ENCODE measurements around the gene SIGLEC1.

The SIGLEC1 gene

DNA sequence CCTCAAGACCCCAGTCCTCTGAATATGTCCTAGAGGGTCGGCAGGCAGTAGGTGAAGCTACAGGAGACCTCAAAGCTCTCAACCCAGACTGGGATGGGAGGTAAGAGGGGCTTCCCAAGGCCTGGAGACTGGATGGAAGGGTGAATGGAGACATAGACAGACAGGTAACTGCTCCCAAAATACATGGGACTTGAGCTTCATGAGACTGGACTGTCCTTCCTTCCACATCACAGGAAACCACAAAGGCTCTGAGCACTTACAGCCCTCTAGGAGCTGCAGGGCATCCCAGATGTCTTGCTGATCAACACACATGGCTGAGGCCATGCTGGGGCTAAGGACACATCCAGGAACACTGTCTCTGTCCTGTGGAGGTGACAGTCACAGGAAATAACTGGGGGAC, 31.6 kb upstream of the SIGLEC1 start:
- no peak for DNase-seq

DNA sequence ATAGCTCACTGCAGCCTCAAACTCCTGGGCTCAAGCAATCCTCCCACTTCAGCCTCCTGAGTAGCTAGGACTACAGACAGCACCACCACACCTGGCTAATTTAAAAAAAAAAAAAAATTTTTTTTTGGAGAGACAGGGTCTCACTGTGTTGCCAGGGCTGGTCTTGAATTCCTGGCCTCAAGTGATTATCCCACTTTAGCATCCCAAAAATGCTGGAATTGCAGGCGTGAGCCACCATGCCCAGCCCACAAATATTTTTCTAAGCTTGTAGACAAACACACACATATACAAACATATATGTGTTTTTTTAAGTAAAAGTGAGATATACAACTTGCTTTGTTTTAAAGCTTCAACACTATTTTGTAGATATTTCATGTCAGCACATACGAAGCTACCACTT, 30.9 kb upstream of the SIGLEC1 start:
- no peak for DNase-seq

DNA sequence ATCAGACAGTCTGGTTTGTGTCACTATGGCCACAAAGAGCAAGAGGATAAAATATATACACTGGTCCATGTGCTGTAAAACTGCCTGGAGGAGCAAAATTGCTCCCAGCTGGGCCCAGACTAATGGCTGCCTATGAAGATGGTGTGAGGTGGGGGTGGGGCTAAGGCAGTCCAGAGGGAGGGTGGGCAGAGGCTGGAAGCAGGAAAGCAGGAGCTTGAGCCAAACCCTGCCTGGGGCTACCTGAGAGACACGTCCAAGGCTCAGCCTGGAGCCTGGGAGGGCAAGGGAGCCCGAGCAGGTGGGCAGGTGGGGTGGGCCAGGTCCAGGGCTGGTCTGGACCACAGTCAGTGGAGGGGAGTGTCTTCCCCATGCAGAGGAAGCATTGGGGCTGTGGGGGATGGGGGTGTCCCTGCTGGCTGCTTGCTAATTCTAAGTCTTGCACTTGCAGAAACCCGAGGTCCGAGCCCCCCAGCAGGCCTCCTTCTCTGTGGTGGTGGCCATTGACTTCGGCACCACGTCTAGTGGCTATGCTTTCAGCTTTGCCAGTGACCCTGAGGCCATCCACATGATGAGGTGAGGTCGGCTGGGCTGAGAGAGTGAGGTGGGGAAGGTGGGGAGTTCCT, 29.5 kb upstream of the SIGLEC1 start:
- no peak for DNase-seq

DNA sequence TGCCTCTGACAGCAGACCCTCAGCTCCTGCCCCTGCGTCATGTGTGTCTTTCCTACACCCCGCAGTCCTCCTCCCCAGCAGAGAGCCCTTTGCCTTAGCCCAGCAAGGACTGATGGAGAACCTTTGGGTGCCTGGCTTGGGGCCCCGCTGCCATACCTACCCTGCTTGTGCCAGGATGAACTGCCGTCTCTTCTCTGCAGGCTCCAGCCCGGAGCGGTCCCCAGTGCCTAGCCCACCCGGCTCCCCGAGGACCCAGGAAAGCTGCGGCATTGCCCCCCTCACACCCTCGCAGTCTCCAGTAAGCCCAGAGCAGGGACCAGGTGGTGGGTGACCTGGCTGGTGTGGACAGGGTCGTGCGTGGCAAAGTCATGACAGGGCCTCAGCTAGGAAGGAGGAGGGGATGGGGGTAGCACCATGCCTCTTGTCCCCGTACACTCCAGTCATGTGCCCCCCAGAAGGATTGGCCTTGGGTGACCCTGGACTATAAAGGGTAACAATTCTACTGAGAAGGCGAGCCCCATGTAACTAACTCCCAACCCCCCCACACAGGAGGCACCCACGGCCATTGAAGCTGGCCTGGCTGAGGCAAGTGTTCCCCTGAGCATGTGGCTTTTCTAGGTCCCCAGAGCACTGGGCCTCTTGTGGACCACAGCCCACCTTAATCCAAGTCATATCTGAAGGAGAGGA, 28.4 kb upstream of the SIGLEC1 start:
- no peak for DNase-seq

DNA sequence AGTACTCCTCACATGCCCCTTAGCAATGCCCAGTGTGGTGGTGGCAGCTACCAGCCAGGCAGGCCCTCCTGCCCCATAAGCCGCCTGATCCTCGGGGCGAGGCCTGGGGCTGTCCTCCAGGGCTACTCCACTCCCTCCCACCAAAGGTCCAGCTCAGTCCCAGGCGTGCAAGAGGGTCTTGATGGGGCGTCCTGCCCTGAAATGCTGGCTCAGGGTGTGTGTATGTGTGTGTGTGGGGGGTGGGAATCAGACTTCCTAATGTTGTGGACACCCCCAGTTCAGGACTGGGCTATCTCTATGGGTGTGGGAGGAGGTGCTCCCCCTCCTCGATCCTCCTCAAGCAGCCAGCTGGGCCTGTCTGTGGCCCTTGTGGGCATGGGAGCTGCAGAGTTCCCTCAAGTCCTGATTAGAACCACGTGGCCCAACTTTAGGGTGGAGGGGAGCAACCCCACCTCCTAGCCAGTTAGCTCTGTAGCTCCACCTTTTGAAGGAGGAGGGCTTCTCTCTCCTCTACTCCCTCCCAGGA, 27.6 kb upstream of the SIGLEC1 start:
- no peak for DNase-seq

DNA sequence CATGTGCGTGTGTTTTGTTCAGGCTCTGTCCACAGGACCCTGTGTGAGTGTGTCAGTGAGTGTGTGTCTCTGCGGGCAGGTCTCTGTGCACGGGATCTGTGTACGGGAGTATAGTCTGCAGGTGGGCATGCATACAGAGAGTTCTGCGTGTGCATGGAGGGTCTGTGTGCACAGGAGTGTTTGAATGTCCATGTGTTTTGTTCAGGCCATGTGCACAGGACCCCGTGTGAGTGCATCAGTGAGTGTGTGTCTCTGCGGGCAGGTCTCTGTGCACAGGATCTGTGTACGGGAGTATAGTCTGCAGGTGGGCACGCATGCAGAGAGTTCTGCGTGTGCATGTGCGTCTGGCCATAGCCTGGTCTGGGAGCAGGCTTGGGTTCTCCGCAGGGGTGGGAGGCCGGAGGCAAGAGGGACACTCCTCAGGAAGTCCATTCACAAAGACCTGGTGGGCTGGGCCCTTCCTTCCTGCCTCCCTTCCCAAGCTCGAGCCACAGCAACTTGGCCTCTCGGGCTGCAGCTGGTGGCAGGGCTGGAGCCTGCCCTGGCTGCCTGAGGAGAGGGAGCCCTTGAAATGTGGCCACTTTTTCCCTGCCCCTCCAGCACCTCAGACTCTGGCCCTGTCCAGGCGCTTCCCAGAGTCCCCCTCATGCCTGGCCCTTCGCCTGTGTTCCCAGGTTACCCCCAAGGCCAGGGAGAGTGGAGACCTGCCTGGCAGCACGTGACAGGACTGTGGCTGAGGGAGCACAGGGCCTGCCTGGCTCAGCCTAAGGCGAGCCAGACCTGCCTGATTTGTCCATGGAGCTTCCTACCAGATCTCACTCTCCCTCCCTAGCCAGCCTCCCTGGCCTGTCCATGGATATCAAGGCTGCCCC, 26.9 kb upstream of the SIGLEC1 start:
- no peak for DNase-seq

DNA sequence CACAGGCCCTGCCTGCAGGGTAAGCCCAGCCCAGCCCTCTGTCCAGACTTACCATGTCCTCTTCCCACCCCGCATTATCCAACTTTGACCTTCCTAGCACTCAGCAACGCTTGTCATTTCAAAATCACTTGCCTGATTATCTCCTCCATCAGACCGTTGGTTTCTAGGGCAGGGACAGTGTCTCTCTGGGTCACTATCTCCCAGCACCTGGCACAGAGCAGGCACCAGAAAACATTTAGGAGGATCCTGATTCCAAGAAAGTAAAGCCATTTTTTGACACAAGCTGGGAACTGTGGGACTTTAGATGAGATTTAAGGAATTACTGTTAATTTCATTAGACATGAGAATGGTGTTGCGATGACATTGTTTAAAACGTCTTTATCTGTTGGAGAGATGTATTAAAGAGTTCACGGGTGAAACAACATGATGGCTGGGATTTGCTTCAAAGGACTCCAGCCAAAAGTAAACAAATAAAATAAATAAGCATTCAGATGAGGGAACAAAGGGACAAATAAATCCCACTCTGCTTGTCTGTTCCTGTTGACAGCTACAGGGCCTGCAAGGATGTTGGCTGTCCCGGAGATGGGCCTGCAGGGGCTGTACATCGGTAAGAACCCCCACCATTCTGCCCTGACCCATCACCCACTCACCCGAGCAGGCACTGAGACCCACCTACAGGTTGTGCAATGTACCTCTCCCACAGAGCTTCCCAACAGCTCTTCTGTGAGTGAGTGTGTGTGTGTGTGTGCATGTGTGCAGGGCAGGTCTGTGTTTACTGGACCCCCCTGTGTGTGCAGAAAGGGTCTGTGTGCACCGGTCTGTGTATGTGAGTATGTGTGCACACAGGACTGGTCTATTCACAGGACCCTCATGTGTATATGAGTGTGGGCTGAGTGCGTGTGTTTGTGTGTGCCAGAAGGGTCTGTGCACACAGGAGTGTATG, 26.0 kb upstream of the SIGLEC1 start:
- no peak for DNase-seq

DNA sequence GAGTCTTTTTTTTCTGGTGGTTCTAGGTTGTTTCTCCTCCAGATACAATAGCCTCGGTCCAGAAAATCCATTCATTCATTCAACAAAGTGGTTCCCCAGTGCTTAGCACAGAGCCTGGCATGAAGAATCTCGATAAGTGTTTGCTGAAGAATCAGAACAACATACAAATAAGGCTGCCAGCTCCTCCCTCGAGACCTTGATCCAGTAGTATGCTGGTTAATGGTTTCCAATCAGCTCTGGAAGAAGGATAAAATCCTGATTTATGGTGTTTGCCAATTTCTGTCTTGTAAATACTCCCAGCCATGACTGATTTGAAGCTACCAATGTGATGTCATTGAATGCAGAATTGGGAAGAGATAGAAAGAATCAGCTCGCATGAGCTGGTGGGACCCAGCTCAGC, 23.4 kb upstream of the SIGLEC1 start:
- DNase-seq, result no peak

DNA sequence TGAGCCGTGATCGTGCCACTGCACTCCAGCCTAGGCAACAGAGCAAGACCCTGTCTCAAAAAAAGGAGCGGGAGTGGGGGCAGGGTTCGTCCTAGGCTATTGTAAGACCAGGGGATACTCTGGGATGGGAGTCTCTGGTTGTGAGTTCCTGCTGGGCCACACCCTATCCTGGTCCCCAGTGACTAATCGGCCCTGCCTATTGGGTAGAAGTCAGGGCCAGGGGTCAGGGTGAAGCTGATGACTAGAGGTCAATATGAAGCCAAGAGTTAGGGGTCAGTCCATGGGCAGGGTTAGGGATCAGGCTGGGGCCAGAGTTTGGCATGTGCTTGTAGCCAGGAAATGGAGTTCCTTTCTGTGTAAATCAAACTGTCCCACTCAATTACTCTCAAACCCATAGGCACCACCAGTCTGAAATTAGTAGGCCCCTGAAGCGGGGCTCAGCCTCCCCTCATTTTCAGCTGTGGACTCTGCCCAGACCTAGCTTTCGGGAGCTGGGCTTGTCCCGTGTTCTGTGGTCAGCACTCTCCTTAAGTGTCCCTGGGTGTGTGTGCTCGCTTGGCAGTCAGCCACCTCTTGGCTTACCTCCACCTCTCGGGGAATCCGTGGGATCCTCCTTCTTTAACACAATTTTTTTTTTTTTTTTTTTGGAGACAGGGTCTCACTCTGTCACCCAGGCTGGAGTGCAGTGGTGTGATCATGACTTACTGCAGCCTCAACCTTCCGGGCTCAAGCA, 21.9 kb upstream of the SIGLEC1 start:
- DNase-seq, result peak; percentile 17

DNA sequence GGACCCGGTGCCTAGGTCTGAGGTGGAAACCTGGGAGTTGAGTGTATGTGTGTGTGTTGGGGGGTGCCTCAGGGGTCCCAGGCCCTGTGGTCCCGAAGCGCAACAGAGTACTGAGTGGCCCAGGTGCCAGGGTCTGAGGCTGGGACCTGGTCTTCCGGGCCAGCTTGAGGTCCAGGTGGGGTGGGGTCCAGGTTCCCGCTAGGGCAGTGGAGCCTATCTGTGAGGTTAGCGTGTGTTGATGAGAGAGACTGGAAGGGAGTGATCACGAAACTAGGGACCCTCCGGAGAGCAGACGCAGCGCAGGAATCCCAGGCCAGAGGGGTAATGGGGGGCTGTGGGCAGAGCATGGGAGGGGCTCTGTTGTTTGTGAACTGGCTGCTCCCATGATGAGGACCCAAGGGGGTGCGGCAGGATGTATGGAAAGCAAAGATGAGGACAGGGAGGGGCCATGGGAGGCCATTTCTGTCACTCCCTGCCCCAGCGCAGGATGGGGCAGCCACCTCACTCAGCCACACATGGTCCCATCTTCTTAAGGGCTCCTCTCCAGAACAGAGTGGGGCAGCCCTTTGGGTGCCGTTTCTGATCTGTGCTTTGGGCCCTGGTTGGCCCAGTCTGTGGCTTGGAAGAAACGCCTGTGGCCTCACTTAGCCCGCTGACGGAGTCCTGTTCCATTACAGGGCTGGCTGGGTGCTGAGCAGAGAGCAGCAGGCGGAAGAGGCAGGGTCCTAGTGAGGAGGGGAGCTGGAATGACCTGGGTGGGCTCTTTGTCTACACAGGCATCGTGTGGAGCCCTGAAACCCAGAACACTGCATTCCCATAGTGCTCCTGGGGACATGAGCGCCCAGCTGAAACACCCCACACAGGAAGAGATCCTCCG, 21.0 kb upstream of the SIGLEC1 start:
- no peak for DNase-seq

DNA sequence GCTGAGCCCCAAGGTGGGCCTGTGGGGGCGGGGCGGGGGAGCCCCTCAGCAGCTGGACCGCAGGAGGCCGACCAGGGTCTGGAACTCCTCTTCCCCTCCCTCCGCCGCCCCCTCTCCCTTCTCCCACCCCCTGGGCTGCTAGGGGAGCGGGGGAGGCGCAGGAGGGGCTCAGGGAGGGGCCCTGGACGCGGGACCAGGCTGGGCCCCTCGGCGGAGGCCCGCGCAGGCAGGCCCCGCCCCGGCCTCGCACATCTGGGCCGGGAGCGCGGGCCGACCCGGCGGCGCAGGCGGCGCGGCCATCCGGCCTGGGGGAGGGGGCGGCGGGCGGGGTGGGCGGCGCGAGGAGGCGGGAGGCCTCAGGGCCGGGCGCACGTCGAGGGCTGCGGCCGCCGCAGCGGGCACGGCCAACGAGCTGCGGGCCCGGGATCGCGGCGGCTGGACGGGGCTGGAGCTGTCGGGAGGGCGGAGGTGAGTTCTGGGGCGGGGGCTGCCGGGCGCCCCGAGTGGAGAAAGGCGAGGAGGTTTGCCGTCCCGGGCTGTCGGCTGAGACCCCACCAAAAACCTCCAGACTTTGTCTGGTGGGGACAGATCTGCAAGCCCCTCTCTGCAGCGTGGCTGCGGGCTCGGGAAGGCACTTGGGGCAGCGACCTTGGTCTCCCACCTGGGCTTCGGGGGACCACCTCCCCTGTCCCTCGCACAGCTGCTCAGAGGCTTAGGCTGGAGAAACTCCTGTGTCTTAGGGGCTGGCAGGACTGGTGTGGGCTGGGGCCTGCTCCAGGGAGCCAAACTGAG, 20.1 kb upstream of the SIGLEC1 start, which contains the start of gene HSPA12B:
TSS of gene HSPA12B (plus strand) at position 359 of the 792 bp plus-strand sequence. CDS start 5,990 bp downstream, outside the sequence.
- DNase-seq, result no peak

DNA sequence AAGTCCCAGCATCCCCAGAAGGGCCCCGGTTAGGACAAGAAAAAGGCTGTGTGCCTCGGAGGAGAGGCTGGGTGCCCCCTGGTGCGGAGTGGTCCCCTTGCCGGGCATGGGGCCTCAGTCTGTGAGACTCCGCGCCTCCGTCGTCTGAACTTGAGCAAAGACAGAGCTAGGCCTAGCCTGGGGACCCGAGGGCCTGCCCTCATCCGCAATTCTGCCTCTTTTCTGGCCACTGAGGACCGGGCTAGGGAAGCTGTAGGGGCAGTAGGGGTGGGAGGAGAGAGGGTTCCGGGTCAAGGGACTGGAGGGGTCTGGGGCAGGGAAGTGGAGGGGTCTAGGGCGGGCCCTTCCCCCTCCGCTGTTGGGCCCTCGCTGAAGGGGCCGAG, 19.5 kb upstream of the SIGLEC1 start:
- no peak for DNase-seq

DNA sequence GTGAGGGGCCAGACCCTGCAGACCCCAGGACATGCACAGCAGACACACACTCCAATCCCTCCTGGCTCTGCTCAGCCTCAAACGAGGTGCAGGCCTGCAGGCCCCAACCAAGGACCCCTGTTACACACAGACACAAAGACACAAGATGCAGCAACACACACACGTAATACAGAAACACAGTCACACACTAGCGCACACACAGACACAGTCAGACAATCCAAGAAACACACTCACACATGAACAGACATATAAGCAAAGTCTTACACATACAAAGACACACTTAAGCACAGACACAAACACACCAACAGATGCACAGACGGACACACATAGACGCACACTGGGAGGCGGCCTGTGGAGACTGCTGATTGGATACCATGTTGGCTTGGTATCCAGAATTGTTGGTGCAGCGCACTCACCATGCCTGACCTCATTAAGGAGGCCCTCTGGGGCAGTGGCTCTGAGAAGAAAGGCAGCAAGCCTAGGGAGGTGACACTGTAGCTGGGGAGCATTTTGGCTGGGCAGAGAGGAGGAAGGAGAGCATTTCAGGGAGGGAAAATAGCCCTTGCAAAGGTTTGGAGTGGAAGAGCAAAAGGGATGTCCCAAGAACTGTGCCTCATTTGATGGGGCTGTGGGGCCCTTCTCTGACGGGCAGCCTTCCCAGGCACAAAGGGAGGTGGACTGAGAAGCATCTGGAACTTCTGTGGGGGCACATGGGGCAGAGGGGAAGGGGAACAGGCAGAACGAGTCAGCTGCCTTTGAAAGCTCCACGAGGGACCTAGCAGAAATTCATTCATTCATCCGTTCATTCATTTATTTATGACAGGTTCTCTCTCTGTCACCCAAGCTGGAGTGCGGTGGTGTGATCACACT, 18.6 kb upstream of the SIGLEC1 start:
- no peak for DNase-seq

DNA sequence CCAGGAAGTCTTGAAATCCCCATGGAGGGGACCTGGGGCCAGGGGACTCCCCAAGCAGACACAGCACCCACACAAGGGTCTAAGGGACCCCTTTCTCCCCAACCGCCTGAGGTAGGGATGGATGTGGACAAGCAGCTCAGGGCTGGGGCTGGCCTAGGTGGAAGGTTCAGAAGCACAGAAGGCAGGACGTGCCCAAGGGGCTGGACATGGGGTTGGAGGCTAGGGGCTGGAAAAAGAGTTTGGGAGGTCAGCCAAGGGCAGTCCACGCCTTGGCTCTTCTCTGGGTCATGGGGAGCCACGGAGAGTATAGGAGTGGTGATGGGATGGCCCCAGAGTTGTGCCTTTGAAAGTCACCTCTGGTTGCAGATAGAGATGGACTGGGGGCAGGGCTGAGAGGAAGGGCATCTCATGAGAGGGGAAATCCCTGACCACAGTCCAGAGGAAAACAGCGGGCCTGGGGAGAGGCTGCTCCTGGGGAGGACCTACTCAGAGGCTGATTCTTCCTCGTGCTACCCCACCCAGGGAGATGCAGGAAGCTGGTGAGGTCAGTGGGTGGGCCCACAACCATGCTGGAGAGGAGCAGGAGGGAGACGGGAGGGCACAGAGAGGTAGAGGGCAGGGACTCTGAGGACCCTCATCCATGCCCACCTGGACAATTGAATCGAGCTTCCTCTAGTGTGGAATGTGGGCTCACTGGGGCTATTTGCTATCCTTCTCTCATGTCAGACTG, 17.6 kb upstream of the SIGLEC1 start:
- no peak for DNase-seq

DNA sequence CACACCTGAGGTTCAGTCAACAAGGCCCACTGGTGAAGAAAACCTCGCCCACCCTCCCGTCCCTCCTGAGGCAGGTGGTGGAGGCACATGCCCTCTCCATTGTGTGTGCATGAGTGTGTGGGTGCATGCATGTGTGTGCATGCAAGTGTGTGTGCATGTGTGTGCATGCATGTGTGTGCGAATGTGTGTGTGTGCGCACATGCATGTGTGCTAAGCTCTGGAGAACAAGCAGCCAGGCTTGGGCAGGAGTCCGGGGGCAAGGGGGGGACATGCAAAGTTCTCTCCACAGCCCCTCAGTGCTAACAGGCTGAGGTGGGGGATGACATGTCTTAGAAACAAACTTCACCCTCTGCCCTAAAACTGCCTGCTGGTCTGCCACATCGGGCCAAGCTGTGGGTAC, 17.0 kb upstream of the SIGLEC1 start:
- DNase-seq, result no peak

DNA sequence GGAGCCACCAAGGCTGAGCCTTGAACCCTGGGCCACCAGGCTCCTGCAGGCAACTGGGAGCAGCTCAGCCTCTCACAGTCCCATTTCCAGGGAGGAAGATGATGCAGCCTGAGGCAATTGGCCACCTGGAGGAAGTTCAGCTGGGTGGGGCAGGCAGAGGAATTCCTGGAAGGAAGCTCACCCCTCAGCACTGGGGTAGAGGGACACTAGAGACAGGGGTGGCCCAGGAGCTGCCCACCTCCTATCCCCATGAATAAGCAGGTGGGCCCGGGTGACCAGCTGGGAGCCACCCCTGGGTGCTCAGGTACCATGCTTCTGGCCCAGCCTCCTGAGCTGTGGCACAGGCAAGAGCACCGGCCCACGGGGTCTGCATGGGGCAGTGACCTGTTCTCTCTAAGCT, 16.5 kb upstream of the SIGLEC1 start:
- DNase-seq, result no peak

DNA sequence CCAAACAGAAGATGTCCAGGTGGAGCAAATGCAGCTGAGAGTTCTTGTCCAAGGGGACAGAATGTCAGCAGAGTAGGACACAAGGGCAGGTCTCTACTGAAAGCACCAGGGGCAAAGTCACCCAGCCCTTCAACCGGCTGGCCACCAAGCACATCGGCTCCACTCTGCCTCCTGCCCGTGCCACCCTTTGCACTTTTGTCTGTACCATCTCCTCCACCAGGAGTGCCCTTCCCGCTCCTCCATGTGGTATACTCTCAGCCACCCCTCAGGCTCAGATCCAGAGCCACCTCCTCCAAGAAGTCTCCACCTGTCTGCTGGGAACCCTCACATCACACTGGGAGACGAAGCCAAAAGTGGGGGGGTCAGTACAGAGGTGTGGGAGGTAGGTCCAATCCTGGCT, 16.0 kb upstream of the SIGLEC1 start:
- no peak for DNase-seq

DNA sequence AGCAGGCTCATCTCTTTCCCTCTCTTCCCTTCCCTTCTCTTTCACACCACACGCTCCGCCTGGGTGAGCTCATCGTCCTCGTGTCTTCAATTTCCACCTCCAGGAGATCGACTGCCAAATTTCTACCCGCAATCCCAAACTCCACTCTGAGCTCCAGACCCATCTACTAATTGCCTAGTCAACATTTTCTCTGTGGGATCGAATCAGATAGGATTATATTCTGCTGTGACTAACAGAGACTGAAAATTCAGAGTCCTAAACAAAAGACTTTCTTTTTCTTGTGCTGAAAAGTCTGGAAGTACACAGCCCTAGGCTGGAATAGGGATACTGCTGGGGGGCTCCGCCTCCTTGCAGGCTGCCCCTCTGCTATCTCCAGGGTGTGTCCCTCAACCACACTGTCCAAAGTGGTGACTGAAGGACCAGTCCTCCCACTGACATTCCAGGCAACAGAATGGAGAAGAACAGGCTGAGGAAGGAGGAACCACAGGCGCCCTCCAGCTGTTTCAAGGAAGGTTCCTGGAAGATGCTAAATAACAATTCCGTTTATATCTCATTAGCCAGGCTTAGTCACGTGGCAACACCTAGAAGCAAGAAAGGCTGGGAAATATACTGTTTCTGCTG, 15.1 kb upstream of the SIGLEC1 start:
- no peak for DNase-seq
